HS-27A (cell line): Measurements from ENCODE around the gene ANKRD44.

Experiments used
- DNase-seq: peaks from one replicate; pipeline ENCODE4 v3.0.0-alpha.2; 2012; ENCODE audit warnings: low read depth, missing footprints

ANKRD44 gene

DNA sequence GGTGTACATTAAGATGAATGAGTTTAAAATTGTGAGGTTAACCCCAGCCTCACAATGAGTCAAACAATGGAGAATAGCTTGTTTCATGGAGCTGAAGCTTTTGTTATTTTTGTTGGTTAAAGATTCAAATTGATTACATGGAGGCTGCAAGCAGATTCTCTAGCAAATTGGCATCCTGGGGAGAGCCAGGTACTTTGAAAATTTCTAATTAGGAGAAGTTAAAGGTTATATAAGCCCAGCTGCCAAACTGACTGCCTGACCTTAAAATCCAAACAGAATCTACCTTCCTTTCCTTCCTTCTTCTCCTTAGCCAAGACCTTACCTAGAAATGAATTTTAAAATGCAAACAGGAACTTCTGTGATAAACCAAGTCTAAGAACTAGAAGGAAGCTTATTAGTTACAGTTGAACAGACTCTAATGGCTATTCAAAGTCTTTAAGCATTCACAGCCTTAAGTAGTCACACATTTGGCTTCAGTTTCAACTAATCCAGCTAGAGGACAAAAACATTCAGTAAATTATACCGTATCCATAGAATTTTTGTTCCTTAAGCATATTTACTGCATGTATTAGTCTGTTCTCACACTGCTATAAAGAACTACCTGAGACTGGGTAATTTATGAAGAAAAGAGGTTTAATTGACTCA is 352.6 kb downstream of the ANKRD44 start:
- no peak for DNase-seq

GRCh38 chr2:196957442-196957841 is 353.1 kb downstream of the ANKRD44 start:
- no peak for DNase-seq

- no peak for DNase-seq
Observed at GRCh38 chr2:196956069-196956468, 354.5 kb downstream of the ANKRD44 start.

GRCh38 chr2:196955036-196955435 is 355.5 kb downstream of the ANKRD44 start:
- DNase-seq, result no peak

GRCh38 chr2:196954001-196954400 is 356.6 kb downstream of the ANKRD44 start:
- DNase-seq, result no peak

DNA sequence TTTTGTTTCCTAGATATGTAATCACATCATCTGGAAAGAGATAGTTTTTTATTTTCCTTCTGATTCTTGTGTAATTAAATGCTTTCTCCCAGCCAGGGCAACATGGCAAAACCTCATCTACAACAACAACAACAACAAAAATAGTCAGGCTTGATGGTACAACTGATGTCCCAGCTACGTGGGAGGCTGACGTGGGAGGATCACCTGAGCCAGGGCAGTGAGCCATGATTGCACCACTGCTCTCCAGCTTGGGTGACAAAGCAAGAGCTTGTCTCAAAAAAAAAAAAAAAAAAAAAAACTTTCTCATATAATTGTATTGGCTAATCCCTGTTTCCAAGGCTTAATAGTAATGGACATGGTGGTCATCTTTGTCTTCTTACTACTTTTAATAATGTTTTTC is 357.6 kb downstream of the ANKRD44 start:
- no peak for DNase-seq

DNA sequence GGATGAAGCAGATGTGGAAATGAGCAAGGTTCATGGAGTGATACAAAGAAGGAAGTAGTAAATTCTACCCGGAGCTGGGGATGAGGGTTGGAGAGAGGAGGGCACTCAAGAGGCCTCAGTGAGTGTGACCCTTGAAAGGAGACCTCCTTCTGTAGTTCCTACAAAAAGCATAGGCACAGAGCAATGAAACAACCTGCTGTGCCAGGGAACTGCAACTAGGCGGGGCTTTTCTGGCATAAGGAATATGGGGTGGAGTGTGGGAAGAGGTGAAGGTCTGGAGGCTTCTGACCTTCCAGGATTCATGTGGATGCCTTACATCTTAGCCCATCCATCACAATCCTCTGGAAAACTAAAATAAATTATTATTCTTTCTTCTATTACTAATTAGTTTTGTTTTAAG is 358.6 kb downstream of the ANKRD44 start:
- no peak for DNase-seq

- DNase-seq, result no peak
Observed at GRCh38 chr2:196949116-196949515, 361.5 kb downstream of the ANKRD44 start.

DNA sequence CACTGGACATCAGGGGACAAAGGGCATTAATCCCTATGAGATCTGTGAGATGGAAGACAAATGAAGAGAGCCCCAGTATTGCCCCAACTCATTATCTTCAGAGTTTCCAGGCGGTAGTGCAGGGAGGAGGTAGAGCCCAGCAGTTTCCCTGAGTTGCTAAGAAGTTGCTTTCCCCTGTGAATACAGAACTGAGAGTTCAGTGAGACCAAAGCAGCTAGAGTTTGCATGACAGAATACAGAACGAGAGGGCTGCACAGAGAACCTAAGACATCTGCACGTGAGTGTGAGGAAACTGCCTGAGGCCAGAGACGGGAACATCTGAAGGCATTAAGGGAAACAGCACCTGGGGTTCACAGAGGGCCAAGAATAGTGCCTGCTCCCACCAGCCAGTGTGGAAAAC is 366.0 kb downstream of the ANKRD44 start:
- no peak for DNase-seq

DNA sequence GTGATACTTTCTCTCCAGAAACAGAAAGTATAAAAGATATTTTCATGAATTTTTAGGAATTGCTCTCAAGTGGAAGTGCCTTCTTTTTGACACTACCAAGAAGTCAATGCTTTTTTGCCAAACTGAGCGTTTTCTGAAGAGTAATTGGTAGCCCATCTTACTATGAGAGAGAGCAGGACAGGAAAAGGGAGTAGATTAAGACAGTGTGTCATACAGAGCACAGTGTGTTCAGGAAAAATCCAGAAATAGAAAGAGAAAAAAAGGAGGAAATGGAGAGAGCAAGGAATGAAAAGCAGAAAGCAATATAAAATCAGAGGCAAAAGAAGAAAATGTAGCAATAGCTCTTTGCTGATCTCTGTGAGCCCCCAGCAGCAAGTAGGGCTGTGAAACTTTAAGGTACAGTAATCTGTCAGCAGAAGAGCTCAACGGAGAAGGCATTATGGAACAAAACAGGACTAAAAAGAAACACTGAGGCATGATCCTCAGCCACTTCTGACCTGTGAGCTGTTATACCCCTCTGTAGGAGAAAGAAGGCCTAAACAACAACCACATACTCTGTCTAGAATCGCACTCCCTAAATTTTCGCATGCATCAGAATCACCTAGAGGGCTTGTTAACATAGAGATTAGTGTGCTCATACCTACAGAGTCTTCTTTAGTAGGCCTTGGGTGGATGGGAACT is 369.0 kb downstream of the ANKRD44 start:
- DNase-seq, result no peak

DNA sequence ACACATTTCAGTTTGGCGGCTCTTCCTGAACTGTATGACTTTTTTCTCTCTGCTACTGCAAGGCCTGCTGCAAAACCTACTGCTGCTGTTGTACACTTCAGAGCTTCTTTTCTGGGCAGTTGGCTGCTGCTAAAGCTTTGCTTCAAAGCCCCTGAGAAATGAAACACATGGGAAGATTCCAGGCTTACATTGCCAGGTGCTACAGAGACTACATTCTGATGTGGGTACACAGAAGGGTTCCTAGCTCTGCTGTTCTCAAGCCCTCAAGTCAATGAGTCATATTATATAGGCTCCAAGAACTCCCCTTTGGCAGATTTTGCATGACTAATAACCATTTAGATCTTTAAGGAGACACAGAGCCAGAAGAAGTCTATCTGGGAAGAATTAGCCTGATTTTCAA is 371.2 kb downstream of the ANKRD44 start:
- DNase-seq, result no peak
